Inflammatory macrophage (primary cell): ENCODE results near the gene R3HDM4.

ENCODE experiments used
- DNase-seq, 2 donors: peaks; one replicate each; pipeline ENCODE4 v3.0.0-alpha.2; 2020 to 2022

R3HDM4 gene

DNA sequence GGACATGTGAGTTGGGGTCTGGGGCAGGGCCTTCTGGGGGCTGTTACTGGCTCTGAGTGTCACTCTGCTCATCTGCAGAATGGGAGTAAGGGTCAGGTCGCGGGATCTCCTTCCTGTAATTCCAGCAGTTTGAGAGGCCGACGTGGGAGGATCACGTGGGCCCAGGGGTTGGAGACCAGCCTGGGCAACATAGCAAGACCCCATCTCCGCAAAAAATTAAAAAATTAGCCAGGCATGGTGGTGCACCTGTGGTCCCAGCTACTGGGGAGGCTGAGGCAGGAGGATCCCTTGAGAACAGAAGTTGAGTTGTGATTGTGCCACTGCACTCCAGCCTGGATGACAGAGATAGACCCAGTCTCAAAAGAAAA lies 16.9 kb upstream of the R3HDM4 start:
- no peak for DNase-seq

DNA sequence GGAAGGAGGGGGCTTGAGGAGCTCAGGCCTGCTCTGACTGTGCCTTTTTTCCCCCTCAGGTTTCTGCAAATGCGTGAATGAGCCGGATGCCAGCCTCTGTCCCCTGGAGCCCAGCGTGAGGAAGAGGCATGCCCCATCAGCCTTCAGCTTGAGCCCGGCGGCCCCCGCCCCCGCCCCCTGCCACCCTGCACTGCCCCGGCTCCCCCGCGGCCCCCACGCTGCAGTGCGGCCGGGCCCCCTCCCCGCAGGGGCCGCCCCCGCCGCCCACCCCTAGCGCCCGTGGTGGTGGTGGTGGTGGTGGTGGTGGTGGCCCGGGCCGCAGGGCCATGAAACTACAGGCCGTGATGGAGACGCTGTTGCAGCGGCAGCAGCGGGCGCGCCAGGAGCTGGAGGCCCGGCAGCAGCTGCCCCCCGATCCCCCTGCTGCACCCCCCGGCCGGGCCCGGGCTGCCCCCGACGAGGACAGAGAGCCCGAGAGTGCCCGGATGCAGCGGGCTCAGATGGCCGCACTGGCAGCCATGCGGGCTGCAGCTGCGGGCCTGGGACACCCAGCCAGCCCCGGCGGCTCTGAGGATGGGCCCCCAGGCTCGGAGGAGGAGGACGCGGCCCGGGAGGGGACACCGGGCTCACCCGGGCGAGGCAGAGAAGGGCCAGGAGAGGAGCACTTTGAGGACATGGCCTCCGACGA lies 16.3 kb upstream of the R3HDM4 start:
- DNase-seq: no peak

DNA sequence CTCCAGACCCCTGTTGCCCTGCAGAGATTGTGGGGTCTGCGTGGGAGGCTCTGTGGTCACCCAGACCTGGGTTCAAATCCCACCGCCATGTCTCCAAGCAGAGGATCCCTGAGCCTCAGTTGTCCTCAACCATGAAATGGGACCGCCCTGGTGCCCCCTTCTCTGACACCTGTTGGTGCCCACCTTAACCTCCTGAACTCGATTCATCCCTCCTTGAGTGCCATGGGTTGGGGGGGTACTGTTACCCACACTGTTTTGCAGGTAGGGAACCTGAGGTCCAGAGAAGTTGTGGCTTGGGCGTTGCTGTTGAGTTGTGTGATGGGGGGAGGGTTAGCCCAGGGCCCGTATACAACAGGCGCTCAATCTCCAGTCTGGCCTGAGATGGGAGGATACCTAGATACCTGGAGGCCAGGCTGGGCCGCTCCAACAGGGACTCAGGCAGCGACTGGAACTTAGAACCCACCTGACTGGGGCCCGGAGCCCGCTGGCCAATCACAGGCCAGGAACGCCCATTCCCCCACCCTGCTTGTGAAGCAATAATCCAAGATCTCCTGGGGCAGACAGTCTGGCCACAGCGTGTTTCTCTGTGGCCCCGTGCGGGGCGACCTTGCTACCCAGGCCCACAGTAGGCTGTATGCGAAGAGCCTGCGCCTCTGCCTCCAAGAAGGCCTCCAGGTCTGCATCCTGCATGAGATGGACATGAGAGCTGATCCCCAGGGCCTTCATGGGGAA lies 15.6 kb upstream of the R3HDM4 start:
- no peak for DNase-seq

DNA sequence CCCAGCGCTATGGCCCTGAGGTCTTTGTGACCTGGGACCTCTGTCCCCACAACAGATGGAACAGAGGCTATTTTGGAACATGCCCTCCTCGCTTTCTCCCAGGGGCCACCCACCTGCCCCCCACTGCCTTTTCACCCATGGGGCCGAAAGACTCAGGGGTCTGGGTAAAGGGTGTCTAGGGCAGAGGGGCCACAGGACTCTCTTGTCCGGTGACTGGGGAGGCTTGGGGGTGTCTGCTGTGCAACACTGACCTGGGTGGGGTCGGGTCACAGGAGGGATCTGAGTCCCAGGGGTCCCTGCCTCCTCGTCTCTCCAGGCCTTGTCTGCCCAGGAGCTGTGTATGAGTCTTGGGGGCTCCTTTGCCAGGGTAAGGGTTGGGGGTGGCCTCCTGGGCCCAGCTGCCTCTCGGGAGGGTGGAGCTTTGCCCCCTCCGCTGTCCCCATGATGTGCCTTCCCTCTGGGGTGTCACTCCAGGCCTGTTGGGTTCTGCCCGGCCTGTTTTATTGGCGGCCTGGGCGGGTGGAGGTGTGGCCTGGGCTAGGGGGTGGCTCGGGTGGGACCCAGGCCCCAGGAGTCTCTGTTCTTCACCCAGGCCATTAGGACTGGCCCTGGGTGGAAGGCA lies 14.9 kb upstream of the R3HDM4 start:
- no peak for DNase-seq

DNA sequence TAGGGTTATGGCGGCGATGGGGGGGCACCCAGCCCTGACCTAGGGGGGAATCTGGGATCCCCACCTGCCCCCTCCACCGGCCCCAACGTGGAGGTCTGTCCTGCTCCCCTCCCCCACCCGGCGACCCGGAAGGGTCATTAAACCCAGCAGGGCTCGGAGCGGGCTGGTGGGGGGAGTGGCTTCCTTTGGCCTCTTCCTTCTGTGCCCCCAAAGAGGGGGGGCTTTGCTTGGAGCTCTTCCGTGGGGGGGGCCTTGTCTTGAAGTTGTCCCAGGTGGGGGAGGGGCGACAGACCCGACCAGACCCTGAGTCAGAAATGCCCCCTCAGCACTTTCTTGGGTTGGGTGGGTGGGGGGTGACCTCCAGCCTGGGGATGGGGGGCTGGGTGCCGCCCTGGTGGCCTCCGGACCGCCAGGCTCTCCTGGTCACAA lies 14.3 kb upstream of the R3HDM4 start:
- no peak for DNase-seq

DNA sequence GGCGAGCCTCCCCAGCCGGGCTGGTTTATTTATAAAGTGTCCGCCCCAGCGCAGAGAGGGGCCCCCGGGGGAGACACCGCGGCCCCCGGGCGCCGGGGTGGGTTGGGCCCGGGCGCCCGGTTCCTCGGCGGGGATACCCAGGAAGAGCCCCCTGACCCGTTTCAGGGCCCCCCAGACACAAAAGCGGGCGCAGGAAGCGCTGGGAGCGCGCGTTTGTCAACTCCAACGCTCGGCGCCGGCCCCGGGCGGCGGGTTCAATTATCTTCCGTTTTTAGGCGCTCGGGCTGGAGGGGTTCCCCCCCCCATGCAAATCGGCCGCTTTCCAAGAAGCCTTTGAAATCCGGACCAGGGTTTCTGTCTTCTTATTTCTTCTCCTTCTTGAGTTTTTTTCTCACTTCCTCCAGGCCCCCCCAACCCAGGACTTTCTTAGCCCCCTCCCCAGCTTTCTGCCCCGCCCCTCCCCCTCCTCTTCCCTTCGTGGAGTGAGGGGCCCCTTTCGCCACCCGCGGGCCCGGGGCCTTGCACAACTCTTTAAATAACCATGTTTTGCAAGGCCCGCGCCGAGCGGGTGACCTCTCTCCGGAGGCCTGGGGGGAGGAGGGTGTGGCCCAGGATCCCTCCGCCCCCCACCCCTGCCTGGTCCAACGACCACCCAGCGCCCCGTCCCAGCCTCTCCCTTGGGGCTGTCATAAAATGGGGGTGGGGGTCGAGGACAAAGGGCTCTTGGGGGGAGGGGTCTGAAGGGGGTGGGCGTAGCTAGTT lies 13.8 kb upstream of the R3HDM4 start:
- DNase-seq: peak; percentile 83 to 88

DNA sequence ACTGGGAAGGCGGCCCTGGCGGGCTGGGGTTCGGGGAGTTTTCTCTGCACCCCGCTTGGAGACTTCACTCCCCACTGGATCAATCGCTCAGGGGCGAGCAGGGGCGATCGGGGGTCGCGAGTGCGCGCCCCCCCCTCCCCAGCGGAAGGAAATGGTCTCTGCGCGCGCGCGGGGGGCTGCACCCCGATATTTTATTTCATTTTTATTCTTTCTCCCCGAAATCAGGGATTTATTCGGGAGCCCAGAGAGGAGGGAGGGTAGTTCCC lies 13.2 kb upstream of the R3HDM4 start:
- DNase-seq: no peak

DNA sequence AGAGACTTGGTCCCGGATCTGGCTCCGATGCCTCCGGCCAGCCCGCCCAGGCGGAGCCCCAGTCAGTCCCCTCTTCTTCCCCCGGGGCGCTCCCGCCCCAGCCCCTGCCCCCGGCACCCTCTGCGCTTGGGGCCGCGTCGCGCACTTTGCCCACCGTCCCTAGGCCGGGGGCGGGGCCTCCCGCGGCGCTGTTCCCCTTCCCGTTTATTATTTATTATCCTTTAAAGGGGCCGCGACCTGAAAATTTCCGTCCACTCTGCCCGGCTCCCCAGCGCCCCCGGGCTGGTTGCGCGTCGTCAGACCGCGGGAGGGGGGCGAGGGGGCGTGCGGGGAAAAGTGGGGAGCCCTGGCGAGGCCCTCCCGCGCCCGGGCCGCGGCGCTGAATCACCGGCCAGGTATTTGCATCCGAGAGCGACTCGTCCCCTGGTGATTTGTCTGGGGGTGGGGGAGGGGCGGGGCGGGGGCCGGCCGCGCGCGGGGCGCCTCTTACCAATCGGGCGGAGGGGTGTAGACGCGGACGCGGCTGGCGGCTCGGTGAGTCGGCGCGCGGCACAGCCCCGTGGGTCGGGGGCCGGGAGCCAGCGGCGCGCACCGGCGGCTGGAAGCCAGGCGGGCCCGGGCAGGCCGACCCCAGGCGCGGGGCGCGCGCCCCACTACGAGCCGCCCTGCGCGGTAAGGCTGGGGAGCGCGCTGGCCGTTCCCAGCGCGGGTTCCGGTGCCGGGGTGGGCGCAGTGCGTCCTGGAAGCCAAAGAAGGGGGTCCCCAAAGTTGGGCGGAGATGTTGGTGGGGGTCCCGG lies 12.7 kb upstream of the R3HDM4 start, which contains the start of gene ARID3A:
ARID3A (plus strand) TSS at position 510 of the 797 bp plus-strand sequence. CDS start 3,494 bp downstream, outside the sequence.
- peak; percentile 77 to 82 for DNase-seq

DNA sequence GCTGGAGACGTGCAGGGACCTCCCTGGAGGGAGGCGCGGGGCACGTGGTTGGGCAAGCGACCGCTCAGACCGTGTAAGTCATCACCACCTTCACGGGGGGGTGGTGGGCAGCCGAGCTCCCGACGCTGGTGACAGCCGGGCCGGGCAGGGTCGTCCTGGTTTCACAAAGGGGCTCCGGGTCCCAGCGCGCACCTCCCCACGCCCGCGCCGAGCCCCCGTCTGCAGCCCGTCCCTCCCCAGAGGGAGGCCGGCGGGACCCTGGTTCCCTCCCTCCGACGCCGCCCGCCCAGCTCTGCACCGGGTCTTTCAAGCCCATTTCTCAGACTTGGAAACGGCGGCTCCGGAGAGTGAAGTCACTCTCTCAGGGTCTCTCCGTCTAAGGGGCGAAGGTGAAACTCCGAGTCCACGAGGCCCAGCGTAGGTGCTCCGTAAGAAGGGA lies 12.1 kb upstream of the R3HDM4 start:
- DNase-seq: peak in 1 of 2 donors; percentile 31

DNA sequence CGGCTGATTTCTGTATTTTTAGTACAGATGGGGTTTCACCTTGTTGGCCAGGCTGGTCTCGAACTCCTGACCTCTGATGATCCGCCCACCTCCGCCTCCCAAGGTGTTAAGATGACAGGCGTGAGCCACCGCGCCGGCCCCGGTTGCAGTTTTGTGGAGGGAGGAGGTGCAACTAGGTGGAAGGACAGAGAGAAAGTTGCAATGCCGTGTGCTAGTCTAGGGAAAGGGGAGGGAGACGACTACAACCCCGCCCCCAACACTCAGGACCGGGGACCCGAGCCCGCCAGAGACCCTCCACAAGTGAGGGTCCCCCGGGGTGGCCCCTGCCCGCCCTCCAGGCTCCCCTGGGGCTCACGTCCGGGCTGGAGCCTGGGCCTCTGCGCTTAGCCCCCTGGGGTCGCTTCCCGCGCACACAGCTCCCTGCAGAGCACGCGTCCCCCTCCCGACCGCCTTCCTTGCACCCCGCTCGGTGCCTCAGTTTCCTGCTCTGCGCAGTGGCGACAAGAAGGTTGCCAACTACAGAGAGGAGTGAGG lies 11.6 kb upstream of the R3HDM4 start:
- DNase-seq: no peak

DNA sequence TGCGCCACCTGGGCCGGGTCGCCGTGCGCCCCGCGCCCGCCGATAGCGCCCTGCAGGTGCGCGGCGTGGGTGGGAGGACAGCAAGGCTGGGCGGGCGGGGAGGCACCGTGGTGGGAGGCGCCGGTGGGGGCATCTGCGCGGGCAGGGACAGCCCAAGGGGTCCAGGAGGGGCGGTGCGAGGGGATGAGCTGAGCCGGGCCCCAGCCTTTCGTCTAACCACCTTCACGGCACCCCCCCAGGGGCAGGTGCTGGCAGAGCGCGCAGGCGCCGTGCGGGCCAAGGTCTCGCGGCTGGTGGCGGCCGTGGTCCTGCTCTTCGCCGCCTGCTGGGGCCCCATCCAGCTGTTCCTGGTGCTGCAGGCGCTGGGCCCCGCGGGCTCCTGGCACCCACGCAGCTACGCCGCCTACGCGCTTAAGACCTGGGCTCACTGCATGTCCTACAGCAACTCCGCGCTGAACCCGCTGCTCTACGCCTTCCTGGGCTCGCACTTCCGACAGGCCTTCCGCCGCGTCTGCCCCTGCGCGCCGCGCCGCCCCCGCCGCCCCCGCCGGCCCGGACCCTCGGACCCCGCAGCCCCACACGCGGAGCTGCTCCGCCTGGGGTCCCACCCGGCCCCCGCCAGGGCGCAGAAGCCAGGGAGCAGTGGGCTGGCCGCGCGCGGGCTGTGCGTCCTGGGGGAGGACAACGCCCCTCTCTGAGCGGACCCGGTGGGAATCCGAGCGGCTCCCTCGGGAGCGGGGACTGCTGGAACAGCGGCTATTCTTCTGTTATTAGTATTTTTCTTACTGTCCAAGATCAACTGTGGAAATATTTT lies 7.2 kb upstream of the R3HDM4 start:
- DNase-seq: peak in 1 of 2 donors; percentile 43

DNA sequence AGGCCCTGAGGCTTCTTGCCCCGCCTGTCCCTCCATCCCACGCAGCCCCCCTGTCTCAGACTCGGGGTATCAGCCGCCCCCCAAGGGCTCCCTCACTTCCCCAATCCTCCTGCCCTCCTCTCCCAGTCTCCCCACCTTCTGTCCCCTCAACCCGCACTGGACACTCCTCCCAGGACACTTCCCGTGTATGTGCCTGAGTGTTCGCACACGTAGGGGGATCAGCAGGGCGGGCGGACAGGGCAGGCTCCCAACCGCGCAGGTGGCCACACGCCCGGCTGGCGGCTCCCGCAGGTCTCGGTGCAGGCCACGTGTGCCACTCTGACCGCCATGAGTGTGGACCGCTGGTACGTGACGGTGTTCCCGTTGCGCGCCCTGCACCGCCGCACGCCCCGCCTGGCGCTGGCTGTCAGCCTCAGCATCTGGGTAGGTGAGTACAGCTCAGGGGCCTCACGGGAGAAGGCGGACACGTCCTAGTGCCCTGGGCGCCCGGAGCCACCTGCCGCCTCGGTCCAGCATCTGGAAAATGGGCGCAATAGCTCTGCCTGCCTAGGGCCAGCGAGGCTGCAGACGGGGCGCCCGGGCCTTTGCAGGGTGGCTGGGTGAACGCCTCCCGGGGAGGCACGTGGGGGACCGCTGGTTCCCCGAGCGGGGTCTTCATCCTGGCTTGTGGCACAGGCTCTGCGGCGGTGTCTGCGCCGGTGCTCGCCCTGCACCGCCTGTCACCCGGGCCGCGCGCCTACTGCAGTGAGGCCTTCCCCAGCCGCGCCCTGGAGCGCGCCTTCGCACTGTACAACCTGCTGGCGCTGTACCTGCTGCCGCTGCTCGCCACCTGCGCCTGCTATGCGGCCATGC lies 6.4 kb upstream of the R3HDM4 start:
- no peak for DNase-seq

DNA sequence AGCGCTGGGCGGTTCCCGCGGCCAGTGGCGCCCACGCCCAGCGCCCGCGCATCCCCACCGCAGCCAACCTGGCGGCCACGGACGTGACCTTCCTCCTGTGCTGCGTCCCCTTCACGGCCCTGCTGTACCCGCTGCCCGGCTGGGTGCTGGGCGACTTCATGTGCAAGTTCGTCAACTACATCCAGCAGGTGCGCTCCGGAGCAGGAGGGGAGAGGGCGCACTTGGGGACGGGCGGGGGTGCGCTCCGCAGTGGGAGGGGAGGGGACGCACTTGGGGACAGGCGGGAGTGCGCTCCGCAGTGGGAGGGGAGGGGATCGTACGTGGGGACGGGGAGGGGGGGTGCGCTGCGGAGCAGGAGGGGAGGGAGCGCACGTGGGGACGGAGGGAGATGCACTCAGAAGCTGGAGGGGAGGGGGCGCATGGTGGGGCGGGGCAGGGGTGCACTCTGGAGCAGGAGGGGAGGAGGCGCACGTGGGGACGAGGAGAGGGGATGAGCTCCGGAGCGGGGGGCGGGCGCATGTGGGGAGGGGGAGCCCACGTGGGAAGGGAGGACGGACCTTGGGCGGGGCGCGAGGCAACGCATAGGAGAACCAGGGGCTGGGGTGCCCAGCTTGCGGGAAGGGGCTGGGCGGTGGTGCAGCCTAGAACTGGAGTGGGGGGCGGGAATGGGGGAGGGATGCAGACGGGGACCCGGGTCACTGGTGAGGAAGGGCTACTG lies 5.6 kb upstream of the R3HDM4 start:
- DNase-seq: no peak

DNA sequence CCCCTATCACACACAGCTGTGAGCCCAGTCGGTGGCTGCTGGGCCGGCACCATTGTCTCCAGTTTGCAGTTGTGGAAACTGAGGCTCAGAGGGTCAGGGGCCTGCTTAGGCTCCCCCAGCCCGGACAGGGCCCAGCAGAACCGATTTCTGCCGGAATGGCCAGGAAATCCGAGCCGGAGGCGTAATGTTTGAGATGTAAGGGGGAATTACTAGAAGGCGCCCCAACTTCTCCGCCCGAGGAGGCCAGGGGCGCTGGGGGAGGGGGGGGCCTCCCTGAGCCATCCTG lies 5.1 kb upstream of the R3HDM4 start:
- no peak for DNase-seq

DNA sequence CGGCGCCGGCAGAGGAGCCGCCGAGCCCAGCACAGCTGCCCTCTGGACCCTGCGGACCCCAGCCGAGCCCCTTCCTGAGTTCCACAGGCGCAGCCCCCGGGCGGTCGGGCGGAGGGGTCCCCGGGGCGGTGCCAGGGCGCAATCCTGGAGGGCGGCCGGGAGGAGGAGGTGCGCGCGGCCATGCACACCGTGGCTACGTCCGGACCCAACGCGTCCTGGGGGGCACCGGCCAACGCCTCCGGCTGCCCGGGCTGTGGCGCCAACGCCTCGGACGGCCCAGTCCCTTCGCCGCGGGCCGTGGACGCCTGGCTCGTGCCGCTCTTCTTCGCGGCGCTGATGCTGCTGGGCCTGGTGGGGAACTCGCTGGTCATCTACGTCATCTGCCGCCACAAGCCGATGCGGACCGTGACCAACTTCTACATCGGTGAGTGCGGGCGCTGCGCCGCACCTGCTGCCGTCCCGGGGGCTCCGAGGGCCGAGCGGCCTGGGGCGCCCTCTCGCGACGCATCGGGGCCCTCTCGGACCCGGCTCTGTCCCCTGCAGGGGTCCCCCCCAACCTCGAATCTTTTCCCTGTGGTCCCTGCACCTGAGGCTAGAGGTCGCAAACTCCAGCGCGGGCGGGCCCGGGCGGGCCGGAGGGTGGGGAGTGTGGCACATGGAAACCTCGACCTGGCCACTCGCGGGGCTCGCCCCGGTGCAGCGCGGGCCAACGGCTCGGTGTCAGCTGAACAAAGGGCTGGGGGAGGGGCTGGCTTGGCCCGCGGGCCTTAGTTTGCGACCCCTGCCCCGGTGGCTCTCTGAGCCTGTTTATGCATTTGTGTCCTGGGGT lies 4.5 kb upstream of the R3HDM4 start, which contains the start of gene KISS1R:
KISS1R (plus strand) TSS at position 11 of the 829 bp plus-strand sequence; CDS start at position 181, 170 bp downstream.
- DNase-seq: no peak

DNA sequence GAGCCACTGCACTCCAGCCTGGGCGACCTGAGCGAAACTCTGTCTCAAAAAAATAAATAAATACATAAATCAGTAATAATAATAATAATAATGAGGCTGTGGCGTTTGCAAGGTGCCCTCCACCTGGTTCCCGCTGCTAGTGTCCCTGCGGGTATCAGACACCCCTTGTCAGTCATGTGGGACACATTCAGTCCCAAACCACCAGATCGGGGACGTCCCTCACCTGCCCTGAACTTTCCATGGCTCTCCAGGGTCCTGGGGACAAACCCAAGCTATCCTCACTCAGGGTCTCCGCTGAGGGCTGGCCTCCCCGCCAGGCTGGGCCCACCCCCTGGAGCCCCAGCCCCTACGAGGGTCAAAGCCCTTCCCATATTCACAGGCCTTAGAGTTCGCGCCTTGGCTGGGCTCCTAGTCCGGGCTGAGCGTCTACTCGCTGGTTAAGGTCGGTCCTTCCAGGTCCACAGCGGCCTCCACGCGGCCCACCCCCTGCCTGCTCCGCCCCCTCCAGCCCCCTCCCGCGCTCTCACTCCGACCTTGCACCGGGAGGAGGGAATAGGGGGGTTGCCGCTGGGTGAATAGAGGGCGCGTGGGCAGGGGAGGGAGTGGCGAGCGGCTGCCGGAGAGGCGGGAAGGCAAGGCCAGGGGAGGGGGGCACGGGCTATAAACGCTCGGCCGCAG lies 3.8 kb upstream of the R3HDM4 start:
- DNase-seq: no peak

DNA sequence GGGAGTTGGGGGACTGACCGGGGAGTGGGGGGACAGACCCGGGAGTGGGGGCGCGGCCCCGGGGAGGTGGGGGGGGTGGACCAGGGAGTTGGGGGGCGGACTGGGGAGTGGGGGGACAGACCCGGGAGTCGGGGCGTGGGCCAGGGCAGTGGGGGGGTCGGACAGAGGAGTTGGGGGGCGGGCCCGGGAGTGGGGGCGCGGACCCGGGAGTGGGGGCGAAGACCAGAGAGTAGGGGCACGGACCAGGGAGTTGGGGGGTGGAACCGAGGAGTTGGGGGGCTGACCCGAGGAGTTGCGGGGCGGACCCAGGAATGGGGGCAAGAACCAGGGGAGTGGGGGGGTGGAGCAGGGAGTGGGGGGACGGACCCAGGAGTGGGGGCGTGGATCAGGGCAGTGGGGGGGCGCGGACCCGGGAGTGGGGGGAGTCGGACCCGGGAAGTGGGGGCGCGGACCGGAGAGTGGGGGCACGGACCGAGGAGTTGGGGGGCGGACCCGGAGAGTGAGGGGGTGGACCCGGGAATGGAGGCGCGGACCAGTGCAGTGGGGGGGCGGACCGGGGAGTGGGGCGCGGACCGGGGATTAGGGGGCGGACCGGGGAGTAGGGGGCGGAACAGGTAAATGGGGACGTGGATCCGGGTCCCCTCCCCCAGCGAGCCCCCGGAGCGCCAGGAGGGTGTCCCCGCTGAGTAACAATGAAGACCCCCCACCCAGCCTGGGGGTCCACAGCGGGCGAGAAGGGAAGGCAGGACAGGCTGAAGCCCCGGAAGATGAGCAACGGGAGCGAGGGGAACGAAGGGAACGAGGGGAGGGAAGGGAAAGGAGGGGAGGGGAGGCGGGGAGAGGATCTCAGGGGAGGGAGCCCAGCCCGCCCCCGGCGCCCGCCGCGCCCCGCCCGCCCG lies 589 bp downstream of the R3HDM4 start:
- no peak for DNase-seq
